Gastroesophageal sphincter (tissue), 4 donors: ENCODE results near the gene CENPC. TPM values are rescaled to one million over a fixed set of nuclear protein-coding genes. Genes with fewer than 3 reads are reported as not detected.

Source experiments
- ATAC-seq: fragments of 150-250 bp; one replicate; pipeline ENCODE4 v1.9.1; 2016; ENCODE audit warnings: mild to moderate bottlenecking, moderate library complexity
- H3K27ac ChIP-seq, 4 donors: fragments of 200-600 bp; sonication (generic) in 3 of 4; 1 replicate in 3 of 4; 2 replicates in 1 of 4; pipeline ENCODE4 v1.5.1; 2016 to 2019
- H3K27me3 ChIP-seq: fragments of 200-600 bp; sonication (generic); one replicate; pipeline ENCODE4 v1.5.1; 2019
- H3K36me3 ChIP-seq, 2 donors: fragments of 200-600 bp; sonication (generic); one replicate each; pipeline ENCODE4 v1.5.1; 2019; ENCODE audit warnings: control low read depth in 1 of 2
- H3K4me1 ChIP-seq, 3 donors: fragments of 200-600 bp; sonication (generic); 1 replicate in 2 of 3; 2 replicates in 1 of 3; pipeline ENCODE4 v1.5.1; 2016 to 2019; ENCODE audit warnings: control low read depth in 2 of 3
- H3K4me3 ChIP-seq, 2 donors: fragments of 200-600 bp; sonication (generic); one replicate each; pipeline ENCODE4 v1.5.1; 2019; ENCODE audit warnings: mild to moderate bottlenecking in 1 of 2, moderate library complexity in 1 of 2
- H3K9me3 ChIP-seq, 3 donors: fragments of 200-600 bp; sonication (generic); one replicate each; pipeline ENCODE4 v1.5.1; 2017 to 2019; ENCODE audit warnings: control low read depth in 2 of 3
- EP300 ChIP-seq: sonication (generic); formaldehyde crosslinking; IDR thresholded peaks from one replicate; pipeline ENCODE4 v1.6.1; 2017; ENCODE audit warnings: antibody characterized with exemption, mild to moderate bottlenecking
- POLR2A ChIP-seq, 2 donors: fragments of 450-650 bp; IDR thresholded peaks; one replicate each; pipeline ENCODE4 v1.6.1; 2017; ENCODE audit warnings: antibody characterized with exemption in 2 of 2, mild to moderate bottlenecking in 2 of 2, moderate library complexity in 1 of 2
- POLR2AphosphoS5 ChIP-seq: sonication (generic); formaldehyde crosslinking; IDR thresholded peaks from one replicate; pipeline ENCODE4 v1.6.1; 2017; ENCODE audit warnings: antibody characterized with exemption
- WGBS, 2 donors: methylation state at CpG; one replicate each; pipeline ENCODE4 v1.1.5; 2018; ENCODE audit warnings: low coverage in 1 of 2; 5-methylcytosine and 5-hydroxymethylcytosine counted together
- total RNA-seq, 4 donors: library from RNA; depleted of rRNA; stranded (reverse); fragments of >200 nt; gene quantifications; one replicate each; pipeline ENCODE4 v1.1.0, GENCODE V29; 2016
- TF ChIP-seq, protein P1 (sequence below), 4 experiments: fragments of 200-600 bp in 2 of 4; fragments of 450-650 bp in 2 of 4; sonication (generic) in 1 of 4; IDR thresholded peaks; one replicate each; pipeline ENCODE4 v1.5.1; 2017 to 2019; ENCODE audit warnings: antibody characterized with exemption in 4 of 4, mild to moderate bottlenecking in 2 of 4, moderate library complexity in 2 of 4

CENPC gene, protein sequence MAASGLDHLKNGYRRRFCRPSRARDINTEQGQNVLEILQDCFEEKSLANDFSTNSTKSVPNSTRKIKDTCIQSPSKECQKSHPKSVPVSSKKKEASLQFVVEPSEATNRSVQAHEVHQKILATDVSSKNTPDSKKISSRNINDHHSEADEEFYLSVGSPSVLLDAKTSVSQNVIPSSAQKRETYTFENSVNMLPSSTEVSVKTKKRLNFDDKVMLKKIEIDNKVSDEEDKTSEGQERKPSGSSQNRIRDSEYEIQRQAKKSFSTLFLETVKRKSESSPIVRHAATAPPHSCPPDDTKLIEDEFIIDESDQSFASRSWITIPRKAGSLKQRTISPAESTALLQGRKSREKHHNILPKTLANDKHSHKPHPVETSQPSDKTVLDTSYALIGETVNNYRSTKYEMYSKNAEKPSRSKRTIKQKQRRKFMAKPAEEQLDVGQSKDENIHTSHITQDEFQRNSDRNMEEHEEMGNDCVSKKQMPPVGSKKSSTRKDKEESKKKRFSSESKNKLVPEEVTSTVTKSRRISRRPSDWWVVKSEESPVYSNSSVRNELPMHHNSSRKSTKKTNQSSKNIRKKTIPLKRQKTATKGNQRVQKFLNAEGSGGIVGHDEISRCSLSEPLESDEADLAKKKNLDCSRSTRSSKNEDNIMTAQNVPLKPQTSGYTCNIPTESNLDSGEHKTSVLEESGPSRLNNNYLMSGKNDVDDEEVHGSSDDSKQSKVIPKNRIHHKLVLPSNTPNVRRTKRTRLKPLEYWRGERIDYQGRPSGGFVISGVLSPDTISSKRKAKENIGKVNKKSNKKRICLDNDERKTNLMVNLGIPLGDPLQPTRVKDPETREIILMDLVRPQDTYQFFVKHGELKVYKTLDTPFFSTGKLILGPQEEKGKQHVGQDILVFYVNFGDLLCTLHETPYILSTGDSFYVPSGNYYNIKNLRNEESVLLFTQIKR
- 10 to 100 TPM; 12.4 to 48.4 (median 20.2) TPM for total RNA-seq

DNA sequence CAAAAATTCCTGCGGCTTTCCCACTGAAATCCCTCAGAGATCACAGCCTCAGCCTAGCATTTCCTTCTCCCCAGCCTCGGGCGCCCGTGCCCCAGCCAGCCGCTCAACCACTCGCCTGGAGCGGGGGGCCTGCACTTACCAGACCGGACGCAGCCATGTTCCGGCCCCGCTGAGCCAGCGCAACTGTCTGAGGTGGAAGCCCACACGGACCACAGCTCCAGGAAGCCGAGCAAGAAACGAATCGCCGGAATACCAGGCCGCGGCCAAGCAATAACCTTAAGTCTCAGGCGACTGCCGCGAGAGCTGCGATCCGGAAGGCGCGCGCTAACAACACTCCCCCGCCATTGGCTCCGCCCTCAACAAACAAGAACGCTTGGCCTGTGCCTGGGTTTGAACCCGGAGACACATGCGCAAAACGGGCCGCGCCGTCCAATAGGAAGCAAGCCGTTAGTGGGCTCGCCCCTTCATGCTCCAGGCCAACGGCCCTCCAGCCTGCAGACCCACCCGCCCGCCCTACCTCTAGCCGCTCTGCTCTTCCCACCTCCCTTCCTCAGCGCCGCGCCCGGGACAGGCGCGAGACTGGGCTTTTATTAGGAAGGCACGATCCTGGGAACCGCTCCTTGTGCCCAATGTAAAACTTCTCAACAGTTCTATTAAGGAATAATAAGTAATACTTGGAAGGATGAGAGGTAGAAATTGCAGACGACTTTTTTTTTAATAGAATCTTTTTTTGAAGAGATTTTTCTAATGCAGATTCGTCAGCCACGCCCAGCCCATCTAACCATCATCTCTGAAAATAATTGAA is at the start of gene CENPC:
CENPC (minus strand) TSS at position 305 of the 805 bp plus-strand sequence; CDS start at position 157, 148 bp downstream.
- ATAC-seq = peak; percentile 100
- no peaks in the 10 kb centered on the region for H3K27me3 ChIP-seq

DNA sequence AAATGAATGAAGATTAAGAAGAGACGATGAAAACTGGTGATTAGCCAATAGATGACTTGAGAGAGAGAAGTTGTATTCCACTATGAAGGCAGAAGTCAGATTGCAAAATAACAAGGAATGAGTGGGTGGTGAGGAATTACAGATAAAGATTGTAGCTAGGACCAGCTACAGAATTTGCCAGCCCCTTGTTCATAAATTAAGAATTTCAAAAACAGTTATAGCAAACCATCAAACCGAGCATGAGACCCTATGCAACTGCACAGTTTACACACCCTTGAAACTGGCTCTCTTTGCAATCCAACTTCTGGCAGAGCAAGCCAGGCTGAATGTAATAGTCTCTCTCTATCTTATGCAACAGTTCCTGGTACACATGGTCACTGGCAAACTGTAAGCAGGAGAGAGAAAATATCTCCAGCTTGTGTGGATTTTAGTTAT is 48.5 kb upstream of the CENPC start:
- H3K27ac ChIP-seq = no peak overlapping the region
- H3K36me3 ChIP-seq = no peaks in the 10 kb centered on the region
- H3K27me3 ChIP-seq = no peaks in the 10 kb centered on the region
- WGBS, 2 donors = 39 to 58% methylated on average over 2 of the region's 2 CpGs
- no peaks in the 10 kb centered on the region for H3K9me3 ChIP-seq
- H3K4me1 ChIP-seq = no peaks in the 10 kb centered on the region
- no peak for TF ChIP-seq POLR2A (IDR thresholded peaks at IDR 0.05)
- no peak for TF ChIP-seq POLR2AphosphoS5
- TF ChIP-seq, protein P1, sequence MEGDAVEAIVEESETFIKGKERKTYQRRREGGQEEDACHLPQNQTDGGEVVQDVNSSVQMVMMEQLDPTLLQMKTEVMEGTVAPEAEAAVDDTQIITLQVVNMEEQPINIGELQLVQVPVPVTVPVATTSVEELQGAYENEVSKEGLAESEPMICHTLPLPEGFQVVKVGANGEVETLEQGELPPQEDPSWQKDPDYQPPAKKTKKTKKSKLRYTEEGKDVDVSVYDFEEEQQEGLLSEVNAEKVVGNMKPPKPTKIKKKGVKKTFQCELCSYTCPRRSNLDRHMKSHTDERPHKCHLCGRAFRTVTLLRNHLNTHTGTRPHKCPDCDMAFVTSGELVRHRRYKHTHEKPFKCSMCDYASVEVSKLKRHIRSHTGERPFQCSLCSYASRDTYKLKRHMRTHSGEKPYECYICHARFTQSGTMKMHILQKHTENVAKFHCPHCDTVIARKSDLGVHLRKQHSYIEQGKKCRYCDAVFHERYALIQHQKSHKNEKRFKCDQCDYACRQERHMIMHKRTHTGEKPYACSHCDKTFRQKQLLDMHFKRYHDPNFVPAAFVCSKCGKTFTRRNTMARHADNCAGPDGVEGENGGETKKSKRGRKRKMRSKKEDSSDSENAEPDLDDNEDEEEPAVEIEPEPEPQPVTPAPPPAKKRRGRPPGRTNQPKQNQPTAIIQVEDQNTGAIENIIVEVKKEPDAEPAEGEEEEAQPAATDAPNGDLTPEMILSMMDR (IDR thresholded peaks at IDR 0.05) = no peak
- no peak overlapping the region for H3K4me3 ChIP-seq
- ATAC-seq = peak; percentile 74

More for the DNA sequence above, at the start of gene CENPC:
- peak within 1 kb of the TSS; percentile 71 to 95 (median 92) for H3K27ac ChIP-seq
- TF ChIP-seq EP300 (no peak), POLR2AphosphoS5 (peak; percentile 92), POLR2A (IDR thresholded peaks at IDR 0.05) (peak; percentile 77 to 82)
- TF ChIP-seq, protein P1 (IDR thresholded peaks at IDR 0.05) = peak in 1 of 4 experiments; percentile 6
- WGBS, 2 donors = 0 to 1% methylated on average over 5 to 10 of the region's 53 CpGs
- H3K36me3 ChIP-seq = peaks cover 2 to 19% of the 10 kb centered on the region in 2 donors
- no peaks in the 10 kb centered on the region for H3K9me3 ChIP-seq
- H3K4me1 ChIP-seq = peaks cover 0 to 44% (median 0%) of the 10 kb centered on the region in 3 donors
- peak within 1 kb of the TSS; percentile 77 to 85 for H3K4me3 ChIP-seq

DNA sequence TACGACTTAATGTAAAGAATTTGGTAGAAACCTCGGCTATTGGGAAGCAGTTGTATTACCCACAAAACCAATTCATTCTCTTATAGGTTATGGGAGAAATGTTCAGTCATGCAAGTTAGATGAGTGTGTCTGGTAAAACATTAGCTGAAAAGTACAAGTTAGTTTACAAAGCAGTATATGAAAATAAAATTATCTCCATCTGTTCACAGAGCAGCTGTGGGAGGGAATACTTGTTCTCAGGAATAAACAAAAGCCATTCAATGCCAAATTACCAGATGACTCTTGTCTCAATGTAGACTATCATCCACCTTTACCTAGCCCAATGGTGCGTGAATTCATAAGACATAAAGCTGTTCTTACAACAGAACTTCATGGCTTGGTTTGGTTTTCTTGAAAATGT is 41.9 kb upstream of the CENPC start:
- Histone ChIP-seq H3K36me3 (no peaks in the 10 kb centered on the region), H3K4me3 (no peak overlapping the region), H3K4me1 (no peaks in the 10 kb centered on the region), H3K9me3 (no peaks in the 10 kb centered on the region), H3K27me3 (no peaks in the 10 kb centered on the region), H3K27ac (no peak overlapping the region)
- ATAC-seq = no peak
- WGBS, 2 donors = 65 to 75% methylated on average over 2 to 3 of the region's 3 CpGs
- TF ChIP-seq, protein P1 (IDR thresholded peaks at IDR 0.05) = no peak
- TF ChIP-seq POLR2AphosphoS5 (no peak), EP300 (no peak), POLR2A (IDR thresholded peaks at IDR 0.05) (no peak)

DNA sequence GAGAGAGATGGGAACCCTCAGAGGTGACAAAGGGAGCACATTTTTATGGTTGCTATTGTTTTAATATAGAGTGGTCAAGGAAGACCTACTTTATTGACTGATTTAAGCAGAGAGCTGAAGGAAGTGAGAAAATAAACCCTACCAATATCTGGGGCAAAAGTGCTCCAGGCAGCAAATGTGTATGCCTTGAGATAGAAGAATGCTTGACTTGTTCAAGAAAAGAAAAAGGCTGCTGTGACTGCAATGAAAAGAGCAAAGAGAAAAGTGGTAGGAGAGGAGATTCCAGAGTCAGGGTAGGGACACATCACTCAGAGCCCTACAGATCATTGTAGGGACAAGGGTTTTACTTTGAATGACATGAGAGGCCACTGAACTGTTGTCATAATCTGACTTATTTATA is 39.2 kb upstream of the CENPC start:
- Histone ChIP-seq H3K4me1 (no peaks in the 10 kb centered on the region), H3K27me3 (no peaks in the 10 kb centered on the region), H3K9me3 (no peaks in the 10 kb centered on the region), H3K36me3 (no peaks in the 10 kb centered on the region), H3K4me3 (no peak overlapping the region), H3K27ac (no peak overlapping the region)
- no peak for ATAC-seq
- TF ChIP-seq, protein P1 (IDR thresholded peaks at IDR 0.05) = no peak
- TF ChIP-seq EP300 (no peak), POLR2AphosphoS5 (no peak), POLR2A (IDR thresholded peaks at IDR 0.05) (no peak)
